Mammary epithelial cell (primary cell): ENCODE results near the gene SBF1.

Experiments used
- EZH2 ChIP-seq: IDR thresholded peaks from 2 replicates; pipeline ENCODE4 v1.6.1; 2012; ENCODE audit warnings: low read length, inconsistent platforms, borderline replicate concordance
- TF ChIP-seq, protein P1 (sequence below), 2 donors: IDR thresholded peaks in 1 of 2; conservative IDR thresholded peaks in 1 of 2; 2 replicates each; pipeline ENCODE4 v1.5.1; 2011 to 2012; ENCODE audit warnings: inconsistent platforms in 2 of 2, low read length in 2 of 2, mild to moderate bottlenecking in 2 of 2, control low read depth in 1 of 2, low read depth in 1 of 2; ENCODE audit not compliant: insufficient read depth in 1 of 2; ENCODE audit errors: extremely low read depth in 1 of 2

DNA sequence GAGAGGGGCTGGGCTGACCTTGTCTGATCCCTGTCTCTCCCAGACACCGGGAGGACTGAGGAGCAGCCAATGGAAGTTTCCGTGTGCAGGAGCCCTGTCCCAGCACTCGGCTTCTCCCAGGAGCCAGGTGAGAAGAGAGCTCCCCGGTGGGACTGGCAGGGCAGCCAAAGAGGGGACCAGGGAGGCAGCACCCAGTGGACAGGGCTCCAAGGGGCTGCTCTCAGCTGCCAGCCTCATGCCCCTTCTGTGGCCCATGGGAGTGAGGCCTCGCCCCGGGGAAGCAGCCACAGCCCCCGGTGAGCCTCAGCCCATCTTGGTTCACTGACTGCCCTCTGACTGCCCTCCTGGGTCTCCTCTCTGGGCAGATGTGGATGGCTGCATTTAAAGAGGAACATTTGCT, 43.8 kb upstream of the SBF1 start:
- TF ChIP-seq, protein P1, sequence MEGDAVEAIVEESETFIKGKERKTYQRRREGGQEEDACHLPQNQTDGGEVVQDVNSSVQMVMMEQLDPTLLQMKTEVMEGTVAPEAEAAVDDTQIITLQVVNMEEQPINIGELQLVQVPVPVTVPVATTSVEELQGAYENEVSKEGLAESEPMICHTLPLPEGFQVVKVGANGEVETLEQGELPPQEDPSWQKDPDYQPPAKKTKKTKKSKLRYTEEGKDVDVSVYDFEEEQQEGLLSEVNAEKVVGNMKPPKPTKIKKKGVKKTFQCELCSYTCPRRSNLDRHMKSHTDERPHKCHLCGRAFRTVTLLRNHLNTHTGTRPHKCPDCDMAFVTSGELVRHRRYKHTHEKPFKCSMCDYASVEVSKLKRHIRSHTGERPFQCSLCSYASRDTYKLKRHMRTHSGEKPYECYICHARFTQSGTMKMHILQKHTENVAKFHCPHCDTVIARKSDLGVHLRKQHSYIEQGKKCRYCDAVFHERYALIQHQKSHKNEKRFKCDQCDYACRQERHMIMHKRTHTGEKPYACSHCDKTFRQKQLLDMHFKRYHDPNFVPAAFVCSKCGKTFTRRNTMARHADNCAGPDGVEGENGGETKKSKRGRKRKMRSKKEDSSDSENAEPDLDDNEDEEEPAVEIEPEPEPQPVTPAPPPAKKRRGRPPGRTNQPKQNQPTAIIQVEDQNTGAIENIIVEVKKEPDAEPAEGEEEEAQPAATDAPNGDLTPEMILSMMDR (conservative IDR thresholded peaks at IDR 0.05 in 1 of 2, IDR thresholded peaks at IDR 0.05 in 1 of 2; ENCODE audit: extremely low read depth in 1 of 2, insufficient read depth in 1 of 2, low read depth in 1 of 2, low read length in 2 of 2): no peak
- TF ChIP-seq EZH2: no peak
